CD4-positive, alpha-beta T cell (primary cell): Measurements from ENCODE around the gene OR51I2. TPM values are rescaled to one million over a fixed set of nuclear protein-coding genes. Genes with fewer than 3 reads are reported as not detected.

Experiments
- ATAC-seq: fragments of 200-7000 bp; cut with Tn5 transposase; one replicate; pipeline ENCODE4 v1.10.0; 2022; ENCODE audit warnings: mild to moderate bottlenecking; ENCODE audit not compliant: poor library complexity
- CTCF ChIA-PET: fragments of 350-600 bp; sonication (Branson Sonifier 250); formaldehyde crosslinking; loops from one replicate; lab custom pipeline; 2021; ENCODE audit warnings: antibody characterized with exemption, inconsistent platforms; lab: Charles Lee
- POLR2A ChIA-PET: fragments of 350-600 bp; sonication (Branson Sonifier 250); formaldehyde crosslinking; loops from one replicate; lab custom pipeline; 2021; ENCODE audit warnings: antibody characterized with exemption, inconsistent platforms; lab: Charles Lee
- DNase-seq, 14 experiments: peaks; one replicate each; pipeline ENCODE4 v3.0.0-alpha.2; 2013 to 2020; ENCODE audit warnings: mixed read lengths in 2 of 14
- H3K27ac ChIP-seq, 2 donors: one replicate each; pipeline versions ENCODE4 v1.5.1 to v1.7.0; 2013; ENCODE audit warnings: low read length in 2 of 2, low read depth in 1 of 2, mild to moderate bottlenecking in 1 of 2
- H3K27me3 ChIP-seq, 2 experiments: 1 replicate in 1 of 2; 2 replicates in 1 of 2; pipeline versions ENCODE4 v1.6.1 to v1.7.0; 2013; ENCODE audit warnings: low read length in 2 of 2, control low read depth in 1 of 2, mild to moderate bottlenecking in 1 of 2, moderate library complexity in 1 of 2; ENCODE audit not compliant: insufficient read depth in 2 of 2, control insufficient read depth in 1 of 2
- H3K36me3 ChIP-seq: one replicate; pipeline ENCODE4 v1.6.1; 2013; ENCODE audit warnings: low read length, control low read depth; ENCODE audit not compliant: insufficient read depth
- H3K4me1 ChIP-seq: one replicate; pipeline ENCODE4 v1.6.1; 2013; ENCODE audit warnings: low read length, control low read depth; ENCODE audit not compliant: insufficient read depth
- H3K4me3 ChIP-seq: one replicate; pipeline ENCODE4 v1.5.1; 2013; ENCODE audit warnings: mild to moderate bottlenecking, low read length, moderate library complexity
- H3K9me3 ChIP-seq, 2 experiments: 1 replicate in 1 of 2; 2 replicates in 1 of 2; pipeline versions ENCODE4 v1.6.1 to v1.7.0; 2013; ENCODE audit warnings: low read length in 2 of 2, mild to moderate bottlenecking in 2 of 2, control low read depth in 1 of 2, moderate library complexity in 1 of 2; ENCODE audit not compliant: control insufficient read depth in 1 of 2, insufficient read depth in 1 of 2
- H3K27ac Mint-ChIP-seq: one replicate; pipeline ENCODE4 v1.8.0; 2020; ENCODE audit warnings: mixed read lengths
- H3K27me3 Mint-ChIP-seq: one replicate; pipeline ENCODE4 v1.8.0; 2021; ENCODE audit warnings: mixed read lengths
- H3K36me3 Mint-ChIP-seq: one replicate; pipeline ENCODE4 v1.8.0; 2021; ENCODE audit warnings: low read depth, mixed read lengths
- H3K4me1 Mint-ChIP-seq: one replicate; pipeline ENCODE4 v1.8.0; 2021; ENCODE audit warnings: low read depth, mixed read lengths
- H3K4me3 Mint-ChIP-seq: one replicate; pipeline ENCODE4 v1.8.0; 2020; ENCODE audit warnings: mild to moderate bottlenecking, mixed read lengths
- H3K9me3 Mint-ChIP-seq: one replicate; pipeline ENCODE4 v1.8.0; 2020; ENCODE audit warnings: mixed read lengths
- intact Hi-C, 2 experiments: fragments of 100-400 bp; cut with DNase I in 1 of 2; cut with micrococcal nuclease in 1 of 2; formaldehyde crosslinking; loops; one replicate each; pipeline versions ENCODE4 v1.15.1 to v1.9.0; 2023 to 2025; cut with DNase I, micrococcal nuclease
- total RNA-seq, 174 experiments: library from RNA in 2 of 174; stranded (reverse) in 2 of 174; gene quantifications; one replicate each; pipeline ENCODE4 v1.2.3 and lab custom pipeline; 2021 to 2026
- TF ChIP-seq, protein P1 (sequence below): fragments of 200-600 bp; IDR thresholded peaks from one replicate; pipeline ENCODE4 v1.8.0; 2022; ENCODE audit warnings: antibody characterized with exemption, mild to moderate bottlenecking

Gene OR51I2
- total RNA-seq, 2 experiments from 2014 or later, result not detected

DNA sequence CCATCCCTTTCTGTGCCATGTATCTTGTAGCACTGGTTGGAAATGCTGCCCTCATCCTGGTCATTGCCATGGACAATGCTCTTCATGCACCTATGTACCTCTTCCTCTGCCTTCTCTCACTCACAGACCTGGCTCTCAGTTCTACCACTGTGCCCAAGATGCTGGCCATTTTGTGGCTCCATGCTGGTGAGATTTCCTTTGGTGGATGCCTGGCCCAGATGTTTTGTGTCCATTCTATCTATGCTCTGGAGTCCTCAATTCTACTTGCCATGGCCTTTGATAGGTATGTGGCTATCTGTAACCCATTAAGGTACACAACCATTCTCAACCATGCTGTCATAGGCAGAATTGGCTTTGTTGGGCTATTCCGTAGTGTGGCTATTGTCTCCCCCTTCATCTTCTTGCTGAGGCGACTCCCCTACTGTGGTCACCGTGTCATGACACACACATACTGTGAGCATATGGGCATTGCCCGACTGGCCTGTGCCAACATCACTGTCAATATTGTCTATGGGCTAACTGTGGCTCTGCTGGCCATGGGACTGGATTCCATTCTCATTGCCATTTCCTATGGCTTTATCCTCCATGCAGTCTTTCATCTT, 39.8 kb downstream of the OR51I2 start:
- Histone ChIP-seq H3K27me3 (no peaks in the 10 kb centered on the region), H3K4me3 (no peak overlapping the region), H3K27ac (no peak overlapping the region), H3K4me1 (no peaks in the 10 kb centered on the region), H3K9me3 (no peaks in the 10 kb centered on the region), H3K36me3 (no peaks in the 10 kb centered on the region)
- H3K4me3 Mint-ChIP-seq, result no peak overlapping the region
- H3K36me3 Mint-ChIP-seq, result no peaks in the 10 kb centered on the region
- H3K4me1 Mint-ChIP-seq, result no peaks in the 10 kb centered on the region
- CTCF ChIA-PET, result no interaction called here
- TF ChIP-seq, protein P1, sequence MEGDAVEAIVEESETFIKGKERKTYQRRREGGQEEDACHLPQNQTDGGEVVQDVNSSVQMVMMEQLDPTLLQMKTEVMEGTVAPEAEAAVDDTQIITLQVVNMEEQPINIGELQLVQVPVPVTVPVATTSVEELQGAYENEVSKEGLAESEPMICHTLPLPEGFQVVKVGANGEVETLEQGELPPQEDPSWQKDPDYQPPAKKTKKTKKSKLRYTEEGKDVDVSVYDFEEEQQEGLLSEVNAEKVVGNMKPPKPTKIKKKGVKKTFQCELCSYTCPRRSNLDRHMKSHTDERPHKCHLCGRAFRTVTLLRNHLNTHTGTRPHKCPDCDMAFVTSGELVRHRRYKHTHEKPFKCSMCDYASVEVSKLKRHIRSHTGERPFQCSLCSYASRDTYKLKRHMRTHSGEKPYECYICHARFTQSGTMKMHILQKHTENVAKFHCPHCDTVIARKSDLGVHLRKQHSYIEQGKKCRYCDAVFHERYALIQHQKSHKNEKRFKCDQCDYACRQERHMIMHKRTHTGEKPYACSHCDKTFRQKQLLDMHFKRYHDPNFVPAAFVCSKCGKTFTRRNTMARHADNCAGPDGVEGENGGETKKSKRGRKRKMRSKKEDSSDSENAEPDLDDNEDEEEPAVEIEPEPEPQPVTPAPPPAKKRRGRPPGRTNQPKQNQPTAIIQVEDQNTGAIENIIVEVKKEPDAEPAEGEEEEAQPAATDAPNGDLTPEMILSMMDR, result no peak
- H3K27ac Mint-ChIP-seq, result no peak overlapping the region
- H3K27me3 Mint-ChIP-seq, result peaks cover 10% of the 10 kb centered on the region
- intact Hi-C loops, result loop anchor here in 1 of 2 experiments (10.0 kb wide), 1 partner anchor 236 kb away; no protein-coding TSS in a partner anchor
- H3K9me3 Mint-ChIP-seq, result no peaks in the 10 kb centered on the region
- ATAC-seq (no peak), DNase-seq (no peak)
- POLR2A ChIA-PET, result no interaction called here

DNA sequence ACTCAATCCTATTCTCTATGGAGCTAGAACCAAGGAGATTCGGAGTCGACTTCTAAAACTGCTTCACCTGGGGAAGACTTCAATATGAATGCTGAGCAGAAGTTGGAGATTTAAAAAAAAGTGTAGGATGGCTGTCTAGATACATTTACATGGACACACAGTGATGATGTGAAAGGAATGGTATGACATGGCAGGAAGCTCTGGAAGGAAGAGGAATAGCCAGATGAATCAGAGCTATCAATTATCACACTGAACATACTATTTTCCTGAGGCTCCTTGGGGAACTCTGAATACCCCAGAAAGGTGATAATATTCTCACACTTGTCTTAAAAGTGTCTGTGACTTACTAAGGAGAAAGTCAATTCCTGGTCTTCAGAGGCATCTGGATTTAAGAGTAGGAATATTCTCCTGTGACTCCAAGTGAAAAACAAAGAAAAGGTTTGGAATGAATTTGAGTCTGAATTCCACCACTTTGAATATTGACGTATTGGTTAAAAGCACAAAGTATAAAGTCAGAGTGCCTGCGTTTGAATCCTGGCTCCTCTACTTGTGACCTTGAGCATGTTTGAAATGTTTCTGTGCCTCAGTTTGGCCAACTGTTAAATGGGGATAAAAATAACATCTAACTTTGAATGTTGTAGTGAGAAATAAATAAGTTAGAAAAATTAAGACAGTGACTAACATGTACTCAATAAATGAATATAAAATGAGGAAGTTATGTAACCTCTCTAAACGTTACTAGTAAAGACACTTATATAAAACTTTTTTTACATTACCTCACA, 40.6 kb downstream of the OR51I2 start:
- H3K27me3 ChIP-seq, result no peaks in the 10 kb centered on the region
- TF ChIP-seq, protein P1, result no peak
- Mint-ChIP-seq H3K27ac (no peak overlapping the region), H3K36me3 (no peaks in the 10 kb centered on the region), H3K27me3 (peaks cover 10% of the 10 kb centered on the region), H3K4me1 (no peaks in the 10 kb centered on the region), H3K9me3 (no peaks in the 10 kb centered on the region), H3K4me3 (no peak overlapping the region)
- no peak for DNase-seq
- H3K9me3 ChIP-seq, result no peaks in the 10 kb centered on the region
- intact Hi-C loops, result loop anchor here in 1 of 2 experiments (10.0 kb wide), 1 partner anchor 235 kb away; no protein-coding TSS in a partner anchor
- H3K4me3 ChIP-seq, result no peak overlapping the region
- POLR2A ChIA-PET, result no interaction called here
- H3K27ac ChIP-seq, result no peak overlapping the region
- H3K36me3 ChIP-seq, result no peaks in the 10 kb centered on the region
- no peaks in the 10 kb centered on the region for H3K4me1 ChIP-seq
- ATAC-seq, result no peak
- CTCF ChIA-PET, result no interaction called here

DNA sequence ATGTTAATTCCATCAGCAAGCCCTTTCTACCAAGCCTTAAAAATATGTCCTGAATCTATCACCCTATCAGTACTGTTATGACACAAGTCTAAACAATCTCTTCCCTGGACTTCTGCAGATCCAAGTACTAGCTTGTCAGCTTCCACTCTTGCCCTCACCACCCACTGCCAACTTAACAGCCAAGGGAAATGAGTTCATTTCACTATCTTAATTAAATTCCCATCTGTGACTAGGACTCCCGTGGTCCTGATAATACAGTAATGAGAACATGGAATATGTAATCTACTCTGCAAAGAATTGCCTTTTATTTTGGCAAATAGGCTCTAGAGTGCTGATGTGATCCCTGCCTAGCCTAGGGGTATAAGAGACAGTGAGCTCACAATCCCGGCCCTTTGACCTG, 50.5 kb downstream of the OR51I2 start:
- H3K27ac ChIP-seq, result no peak overlapping the region
- no peaks in the 10 kb centered on the region for H3K4me1 ChIP-seq
- no peaks in the 10 kb centered on the region for H3K36me3 ChIP-seq
- H3K27me3 ChIP-seq, result no peaks in the 10 kb centered on the region
- ChIA-PET CTCF (no interaction called here), POLR2A (no interaction called here)
- Mint-ChIP-seq H3K4me3 (no peak overlapping the region), H3K9me3 (no peaks in the 10 kb centered on the region), H3K36me3 (no peaks in the 10 kb centered on the region), H3K4me1 (no peaks in the 10 kb centered on the region), H3K27ac (no peak overlapping the region), H3K27me3 (no peaks in the 10 kb centered on the region)
- intact Hi-C loops, result no loop called here
- no peak for ATAC-seq
- TF ChIP-seq, protein P1, result no peak
- no peaks in the 10 kb centered on the region for H3K9me3 ChIP-seq
- H3K4me3 ChIP-seq, result no peak overlapping the region
- no peak for DNase-seq
